GM18867 (cell line): ENCODE results near the gene GSX2.
"Not testable (repeated sequence)": the region's sequence is repeated elsewhere in the genome, so short reads cannot be mapped to it uniquely, and the experiment has no call there.

Source experiments
- ATAC-seq: cut with Tn5 transposase; IDR thresholded peaks from one replicate; pipeline ENCODE4 v1.9.1; 2021; ENCODE audit warnings: mild to moderate bottlenecking, moderate library complexity; ENCODE audit not compliant: unreplicated experiment

Gene GSX2

GRCh38 chr4:54102531-54103106 is 2.7 kb downstream of the GSX2 start:
- ATAC-seq, result no peak

GRCh38 chr4:54103190-54103574 is 3.2 kb downstream of the GSX2 start:
- ATAC-seq, result no peak

GRCh38 chr4:54104907-54105306 is 4.9 kb downstream of the GSX2 start:
- ATAC-seq, result no peak

GRCh38 chr4:54107951-54108748 is 8.2 kb downstream of the GSX2 start:
- no peak for ATAC-seq

GRCh38 chr4:54109241-54110018 is 9.5 kb downstream of the GSX2 start:
- no peak for ATAC-seq

- ATAC-seq, result no peak
Observed at GRCh38 chr4:54110019-54110416, 10.1 kb downstream of the GSX2 start.

GRCh38 chr4:54113206-54113605 is 13.2 kb downstream of the GSX2 start:
- ATAC-seq, result not testable (repeated sequence)

- ATAC-seq, result not testable (repeated sequence)
Observed at GRCh38 chr4:54116246-54116645, 16.3 kb downstream of the GSX2 start.

GRCh38 chr4:54118850-54119589 is 19.1 kb downstream of the GSX2 start:
- ATAC-seq, result no peak

GRCh38 chr4:54120518-54120917 is 20.6 kb downstream of the GSX2 start:
- ATAC-seq, result no peak

GRCh38 chr4:54127660-54128059 is 27.7 kb downstream of the GSX2 start:
- no peak for ATAC-seq

- not testable (repeated sequence) for ATAC-seq
Observed at GRCh38 chr4:54128694-54129093, 28.7 kb downstream of the GSX2 start.

- ATAC-seq, result no peak
Observed at GRCh38 chr4:54139332-54139731, 39.4 kb downstream of the GSX2 start.

- no peak for ATAC-seq
Observed at GRCh38 chr4:54140287-54140686, 40.3 kb downstream of the GSX2 start.

GRCh38 chr4:54144199-54144598 is 44.2 kb downstream of the GSX2 start:
- no peak for ATAC-seq

- ATAC-seq, result no peak
Observed at GRCh38 chr4:54144661-54145171, 44.8 kb downstream of the GSX2 start.

GRCh38 chr4:54146139-54146538 is 46.2 kb downstream of the GSX2 start:
- ATAC-seq, result no peak

GRCh38 chr4:54149323-54149722 is 49.4 kb downstream of the GSX2 start:
- ATAC-seq, result no peak
